ENCODE measurements around the gene WDR76.
"Not testable (repeated sequence)": the region's sequence is repeated elsewhere in the genome, so short reads cannot be mapped to it uniquely, and the experiment has no call there.

Gene WDR76

DNA sequence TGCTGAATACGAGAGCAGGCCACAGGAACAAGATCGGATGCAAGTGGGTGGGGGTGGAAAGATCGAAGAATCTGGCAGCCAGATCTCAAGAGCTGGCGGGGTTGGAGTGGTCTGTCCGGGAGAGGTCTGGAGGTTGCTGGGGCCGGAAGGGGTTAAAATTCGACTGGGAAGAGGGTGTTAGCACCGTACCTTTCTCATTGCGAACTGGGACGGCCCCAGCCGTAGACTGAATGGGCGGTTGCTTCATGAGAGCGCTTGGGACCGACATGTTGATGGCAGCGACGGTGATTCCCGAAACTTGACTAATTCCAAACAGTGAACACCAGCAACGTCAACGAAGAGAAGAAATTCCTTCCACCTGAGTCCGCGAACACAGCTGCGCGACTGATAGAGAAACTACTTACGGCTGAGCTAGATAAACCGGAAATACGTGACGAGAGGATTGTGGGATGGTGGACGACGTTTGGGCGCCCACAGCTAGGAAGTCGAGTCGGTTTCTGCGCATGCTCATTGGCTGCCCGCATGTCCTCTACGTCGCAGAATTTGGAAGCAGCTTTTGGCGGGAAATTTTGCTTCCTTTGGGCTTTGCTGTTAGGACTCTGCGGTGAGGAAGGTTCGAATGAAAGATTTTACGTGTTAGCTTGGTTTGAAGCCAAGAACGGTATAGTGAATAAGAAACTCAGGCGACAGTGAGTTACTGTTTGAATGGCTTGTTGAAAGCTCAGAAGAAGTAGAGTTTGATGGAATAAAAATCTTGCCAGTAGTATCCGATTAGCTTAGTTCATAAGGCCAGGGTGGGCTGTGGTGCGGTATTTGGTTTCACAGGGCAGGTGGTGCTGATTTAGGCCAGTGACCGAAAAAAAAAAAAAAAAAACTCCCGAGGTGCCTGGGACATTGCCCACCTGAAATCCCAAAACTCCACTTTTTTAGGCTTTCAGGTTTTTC lies 2.2 kb upstream of the WDR76 start, which contains the start of gene MFAP1:
Gene MFAP1, minus strand, starts transcription at position 389 of the 945 bp plus-strand sequence. Its CDS starts 121 bp downstream, at position 268.
- DNase-seq, result peak; percentile 84

- not testable (repeated sequence) for DNase-seq
These were observed 1.5 kb upstream of the WDR76 start for GRCh38 chr15:43825305-43825704.

GRCh38 chr15:43826029-43826507 lies 734 bp upstream of the WDR76 start:
- no peak for DNase-seq

- DNase-seq, result no peak
These were observed 1.4 kb downstream of the WDR76 start for GRCh38 chr15:43828061-43828657.

DNA sequence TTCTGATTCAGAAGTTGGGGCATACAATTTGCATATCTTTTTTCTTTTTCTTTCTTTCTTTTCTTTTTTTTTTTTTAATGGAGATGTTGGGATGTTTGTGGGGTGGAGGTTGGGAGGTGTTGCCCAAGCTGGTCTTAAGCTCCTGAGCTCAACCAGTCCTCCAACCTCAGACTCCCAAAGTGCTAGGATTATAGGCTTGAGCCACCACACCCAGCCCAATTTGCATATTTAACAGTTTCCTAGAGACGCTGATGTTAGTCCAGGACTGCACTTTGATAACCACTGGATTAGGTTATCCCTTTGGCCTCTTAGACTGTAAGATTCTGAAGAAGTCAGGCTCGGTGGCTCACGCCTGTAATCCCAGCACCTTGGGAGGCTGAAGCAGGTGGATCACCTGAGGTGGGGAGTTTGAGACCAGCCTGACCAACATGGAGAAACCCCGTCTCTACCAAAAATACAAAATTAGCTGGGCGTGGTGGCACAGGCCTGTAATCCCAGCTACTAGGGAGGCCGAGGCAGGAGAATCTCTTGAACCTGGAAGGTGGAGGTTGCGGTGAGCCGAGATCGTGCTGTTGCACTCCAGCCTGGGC lies 3.2 kb downstream of the WDR76 start:
- DNase-seq, result not testable (repeated sequence)

DNA sequence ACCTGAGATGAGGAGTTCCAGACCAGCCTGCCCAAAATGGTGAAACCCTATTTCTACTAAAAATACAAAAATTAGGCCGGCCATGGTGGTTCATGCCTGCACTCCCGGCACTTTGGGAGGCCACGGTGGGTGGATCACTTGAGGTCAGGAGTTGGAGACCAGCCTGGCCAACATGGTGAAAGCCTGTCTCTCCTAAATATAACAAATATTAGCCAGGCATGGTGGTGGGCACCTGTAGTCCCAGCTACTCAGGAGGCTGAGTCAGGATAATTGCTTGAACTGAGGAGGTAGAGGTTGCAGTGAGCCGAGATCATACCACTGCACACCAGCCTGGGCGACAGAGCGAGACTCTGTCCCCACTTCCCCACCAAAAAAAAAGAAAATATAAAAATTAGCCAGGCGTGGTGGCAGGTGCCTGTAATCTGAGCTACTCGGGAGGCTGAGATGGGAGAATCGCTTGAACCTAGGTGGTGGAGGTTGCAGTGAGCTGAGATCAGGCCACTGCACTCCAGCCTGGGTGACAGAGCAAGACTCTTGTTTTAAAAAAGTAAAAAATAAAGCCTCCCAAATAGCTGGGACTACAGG lies 4.0 kb downstream of the WDR76 start:
- not testable (repeated sequence) for DNase-seq

DNA sequence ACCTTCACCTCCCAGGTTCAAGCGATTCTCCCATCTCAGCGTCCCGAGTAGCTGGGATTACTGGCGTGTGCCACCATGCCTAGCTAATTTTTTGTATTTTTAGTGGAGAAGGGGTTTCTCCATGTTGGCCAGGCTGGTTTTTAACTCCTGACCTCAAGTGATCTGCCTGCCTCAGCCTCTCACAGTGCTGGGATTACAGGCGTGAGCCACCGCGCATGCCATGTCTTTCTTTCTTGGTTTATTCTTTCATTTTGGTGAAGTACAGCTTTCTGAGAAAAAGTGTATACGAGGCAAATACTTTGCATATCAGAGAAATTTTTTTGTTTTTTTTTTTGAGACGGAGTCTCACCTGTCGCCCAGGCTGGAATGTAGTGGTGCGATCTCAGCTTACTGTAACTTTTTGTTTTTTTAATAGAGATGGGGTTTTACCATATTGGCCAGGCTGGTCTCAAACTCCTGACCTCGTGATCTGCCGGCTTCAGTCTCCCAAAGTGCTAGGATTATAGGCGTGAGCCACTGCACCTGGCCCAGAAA lies 4.8 kb downstream of the WDR76 start:
- not testable (repeated sequence) for DNase-seq

GRCh38 chr15:43832485-43832884 lies 5.7 kb downstream of the WDR76 start:
- DNase-seq, result not testable (repeated sequence)

DNA sequence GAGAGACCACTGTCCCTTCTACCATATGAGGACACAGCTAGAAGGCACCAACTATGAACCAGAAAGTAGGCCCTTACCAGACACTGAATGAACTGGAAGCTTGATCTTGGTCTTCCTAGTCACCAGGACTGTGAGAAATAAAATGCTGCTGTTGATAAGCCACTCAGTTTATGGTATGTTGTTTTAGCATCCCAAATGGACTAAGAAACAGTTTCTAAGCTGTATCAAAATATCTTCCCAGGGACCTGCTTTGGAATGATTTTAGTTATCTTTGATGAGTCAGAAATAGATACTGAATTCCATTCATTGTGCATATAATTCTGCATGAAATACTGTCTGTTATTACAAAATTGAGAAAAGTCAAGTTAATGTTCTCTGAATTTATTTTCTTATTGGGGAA lies 18.6 kb downstream of the WDR76 start:
- DNase-seq, result no peak

DNA sequence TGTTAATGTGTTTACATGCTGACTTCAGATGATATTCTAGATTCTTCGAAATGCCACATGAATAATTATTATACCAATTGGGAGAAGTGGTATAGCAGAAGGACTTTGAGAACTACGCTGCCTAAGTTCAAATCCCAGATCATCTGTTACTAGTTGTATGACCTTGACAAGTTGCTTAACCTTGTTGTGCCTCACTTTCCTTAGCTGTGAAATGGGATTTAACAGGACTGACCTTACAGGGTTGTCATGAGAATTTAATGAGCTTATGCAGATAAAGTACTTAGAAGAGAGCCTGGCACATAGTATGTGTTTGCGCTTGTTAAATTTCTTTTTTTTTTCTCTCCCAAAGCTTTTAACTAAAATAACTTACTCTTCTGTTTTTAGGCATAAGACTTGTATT lies 24.4 kb downstream of the WDR76 start:
- no peak for DNase-seq

GRCh38 chr15:43852607-43853006 lies 25.8 kb downstream of the WDR76 start:
- no peak for DNase-seq

- no peak for DNase-seq
These were observed 28.0 kb downstream of the WDR76 start for GRCh38 chr15:43854801-43855200.

DNA sequence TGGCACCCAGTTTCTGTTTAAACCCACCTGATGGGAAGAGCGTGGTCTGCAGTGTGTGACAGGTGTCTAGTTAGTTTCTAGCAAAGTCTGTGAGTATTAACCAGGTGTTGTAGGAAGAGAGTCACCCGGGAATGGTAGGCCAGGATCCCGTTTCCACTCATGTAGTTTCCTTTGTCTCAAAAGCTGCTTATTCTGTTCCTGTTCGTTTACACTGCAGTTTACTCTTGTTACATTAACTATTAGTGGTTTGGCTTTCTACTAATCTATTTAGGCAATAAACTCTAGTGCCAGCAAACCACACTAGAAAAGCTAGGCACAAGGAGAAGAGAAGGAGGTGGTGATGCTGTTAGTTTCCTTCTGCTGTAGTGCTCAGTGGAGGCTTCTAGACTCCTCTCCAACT lies 32.7 kb downstream of the WDR76 start:
- DNase-seq, result peak; percentile 10

DNA sequence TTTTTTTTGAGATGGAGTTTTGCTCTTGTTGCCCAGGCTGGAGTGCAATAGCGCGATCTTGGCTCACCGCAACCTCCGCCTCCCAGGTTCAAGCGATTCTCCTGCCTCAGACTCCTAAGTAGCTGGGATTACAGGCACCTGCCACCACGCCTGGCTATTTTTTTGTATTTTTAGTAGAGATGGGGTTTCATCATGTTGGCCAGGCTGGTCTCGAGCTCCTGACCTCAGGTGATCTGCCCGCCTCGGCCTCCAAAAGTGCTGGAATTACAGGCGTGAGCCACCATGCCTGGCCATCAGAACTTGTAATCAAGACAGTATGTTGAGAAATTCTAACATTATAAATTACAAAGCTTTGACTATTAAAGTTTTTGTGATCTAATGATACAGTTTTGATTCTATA lies 39.8 kb downstream of the WDR76 start:
- not testable (repeated sequence) for DNase-seq

DNA sequence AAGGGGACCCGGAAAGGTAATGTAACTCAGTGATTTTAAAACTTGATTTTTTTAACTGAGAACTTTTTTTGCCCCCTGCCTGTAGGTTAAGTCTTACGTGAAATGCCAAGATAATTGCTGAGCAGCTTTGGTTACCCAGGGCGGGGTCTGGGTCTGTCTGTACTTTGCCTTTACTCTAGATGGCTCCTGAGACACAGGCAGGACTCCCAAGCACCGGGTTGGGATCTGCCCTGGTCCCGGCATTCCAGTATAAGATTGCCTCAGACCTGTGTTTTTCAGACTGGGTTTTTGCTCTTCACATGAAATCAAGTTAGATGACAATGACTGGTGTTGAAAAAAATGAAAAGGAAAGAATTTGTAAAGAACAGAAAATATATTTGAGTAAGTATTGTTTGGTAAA lies 40.3 kb downstream of the WDR76 start:
- DNase-seq, result no peak

DNA sequence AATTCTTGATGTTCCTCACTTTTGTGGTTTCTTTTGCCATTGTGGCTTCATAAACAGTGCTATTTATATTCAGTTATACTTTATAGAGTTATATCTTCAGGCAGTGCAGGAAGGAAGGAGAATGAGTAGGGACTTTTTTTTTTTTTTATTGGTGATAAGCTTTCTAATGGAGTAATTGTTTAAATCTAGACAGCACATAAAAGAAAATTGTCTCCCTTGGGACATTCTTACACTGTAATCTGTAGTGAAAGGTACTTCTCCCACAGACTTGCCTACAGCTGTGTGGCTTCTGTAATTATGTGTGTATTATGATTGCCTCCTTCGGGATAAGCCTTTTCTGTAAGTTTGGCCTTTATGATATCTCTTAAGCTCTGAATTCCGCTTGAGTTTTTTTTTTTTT lies 41.6 kb downstream of the WDR76 start:
- DNase-seq, result no peak

GRCh38 chr15:43871835-43872234 lies 45.0 kb downstream of the WDR76 start:
- DNase-seq, result no peak

DNA sequence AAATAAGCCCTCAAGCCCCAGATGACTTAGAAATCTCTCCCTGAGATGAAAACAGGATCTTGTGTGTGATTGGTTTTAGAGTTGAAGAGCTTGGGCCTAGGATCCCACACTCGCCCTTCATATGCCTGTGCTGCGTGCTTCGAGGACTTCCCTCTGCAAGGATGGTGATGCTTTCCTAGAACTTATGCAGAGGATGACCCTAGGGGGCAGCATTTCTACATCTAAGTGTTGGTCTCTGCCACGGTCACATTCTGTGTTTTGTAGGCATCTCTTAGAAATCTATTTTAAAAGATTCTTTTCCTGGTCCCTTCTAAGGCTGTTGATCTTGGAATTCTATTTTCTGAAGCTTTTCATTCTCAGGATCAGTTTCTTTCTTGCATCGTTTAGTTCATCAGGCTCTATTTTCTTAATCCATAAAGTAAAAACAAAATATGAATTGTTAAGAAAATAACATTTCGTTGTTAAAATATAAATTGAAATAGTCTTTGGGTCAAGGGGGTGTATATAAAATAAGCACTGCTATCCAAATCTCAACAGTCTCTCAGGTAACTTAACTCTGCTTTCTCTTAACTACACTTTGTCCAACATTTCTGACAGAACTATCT lies 45.7 kb downstream of the WDR76 start:
- no peak for DNase-seq

GRCh38 chr15:43873651-43874050 lies 46.8 kb downstream of the WDR76 start:
- DNase-seq, result no peak

GRCh38 chr15:43876872-43877271 lies 50.1 kb downstream of the WDR76 start:
- DNase-seq, result no peak

DNA sequence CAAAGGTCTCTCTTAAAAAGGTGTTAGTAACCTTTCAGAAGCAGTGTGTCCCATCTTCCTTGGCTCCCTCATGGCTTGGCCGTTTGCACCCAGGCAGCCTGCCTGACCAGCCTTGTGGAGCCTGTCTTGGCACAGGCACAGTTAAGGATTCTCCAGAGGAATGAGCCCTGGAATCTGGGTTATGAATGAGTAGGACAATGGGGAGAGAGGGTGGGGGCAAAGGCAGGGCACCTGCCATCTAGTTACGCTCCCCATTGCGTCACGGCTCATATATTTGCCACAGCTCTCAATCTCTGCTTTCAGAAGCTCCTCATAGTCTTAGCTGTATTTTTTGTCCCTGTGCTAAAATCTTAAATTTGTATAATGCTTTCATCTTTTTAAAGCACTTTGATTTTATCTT lies 50.6 kb downstream of the WDR76 start:
- no peak for DNase-seq

DNA sequence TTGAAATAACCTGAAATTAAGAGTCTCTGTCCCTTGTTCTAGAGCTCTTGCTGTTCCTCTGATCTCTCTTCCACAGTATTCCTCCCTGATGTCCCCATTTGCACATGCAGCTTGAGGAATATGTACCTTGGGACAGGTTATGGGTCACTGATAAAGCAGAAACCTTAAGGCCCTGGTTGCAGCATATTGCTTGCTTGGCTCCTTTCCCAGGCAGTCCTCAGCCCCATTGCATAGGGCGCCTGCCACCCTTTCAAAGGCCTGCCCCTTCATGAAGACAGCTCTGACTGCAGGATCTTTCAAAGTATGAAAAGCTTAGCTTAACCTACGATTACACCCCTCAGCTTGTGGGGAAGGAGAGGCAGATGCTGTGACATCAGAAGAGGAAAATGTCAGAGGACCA lies 51.6 kb downstream of the WDR76 start:
- no peak for DNase-seq
